IMR-90 (cell line): Measurements from ENCODE around the gene SP3.

ENCODE experiments used
- BHLHE40 ChIP-seq: fragments of 150-350 bp; IDR thresholded peaks from 2 replicates; pipeline ENCODE4 v1.6.1; 2016; ENCODE audit warnings: mild to moderate bottlenecking, low read depth, low read length
- CEBPB ChIP-seq: IDR thresholded peaks from 2 replicates; pipeline ENCODE4 v1.6.1; 2012; ENCODE audit warnings: low read depth, low read length, improper control_type of control experiment
- CHD1 ChIP-seq: IDR thresholded peaks from 2 replicates; pipeline ENCODE4 v1.6.1; 2012; ENCODE audit warnings: low read depth, low read length, improper control_type of control experiment
- CTCF ChIP-seq: conservative IDR thresholded peaks from 2 replicates; pipeline ENCODE4 v1.5.1; 2012; ENCODE audit warnings: mild to moderate bottlenecking, low read depth, low read length, improper control_type of control experiment
- FOS ChIP-seq: fragments of 150-350 bp; IDR thresholded peaks from 2 replicates; pipeline ENCODE4 v1.6.1; 2016; ENCODE audit warnings: low read depth, low read length
- MAFK ChIP-seq: IDR thresholded peaks from 2 replicates; pipeline ENCODE4 v1.6.1; 2012; ENCODE audit warnings: low read depth, low read length, improper control_type of control experiment
- MAZ ChIP-seq: IDR thresholded peaks from 2 replicates; pipeline ENCODE4 v1.6.1; 2012; ENCODE audit warnings: low read depth, mild to moderate bottlenecking, low read length, improper control_type of control experiment, moderate library complexity, borderline replicate concordance
- NFE2L2 ChIP-seq: fragments of 150-350 bp; IDR thresholded peaks from 2 replicates; pipeline ENCODE4 v1.6.1; 2016; ENCODE audit warnings: low read depth, mild to moderate bottlenecking, low read length
- POLR2A ChIP-seq: IDR thresholded peaks from 2 replicates; pipeline ENCODE4 v1.6.1; 2012; ENCODE audit warnings: mild to moderate bottlenecking, low read depth, low read length
- RAD21 ChIP-seq: IDR thresholded peaks from 2 replicates; pipeline ENCODE4 v1.6.1; 2012; ENCODE audit warnings: low read length, improper control_type of control experiment
- RCOR1 ChIP-seq: IDR thresholded peaks from 2 replicates; pipeline ENCODE4 v1.6.1; 2012; ENCODE audit warnings: mild to moderate bottlenecking, low read length, improper control_type of control experiment; ENCODE audit not compliant: insufficient replicate concordance
- RFX5 ChIP-seq: IDR thresholded peaks from 2 replicates; pipeline ENCODE4 v1.8.0; 2012; ENCODE audit warnings: low read depth, mild to moderate bottlenecking, low read length, moderate library complexity
- SMC3 ChIP-seq: fragments of 150-350 bp; IDR thresholded peaks from 2 replicates; pipeline ENCODE4 v1.6.1; 2016; ENCODE audit warnings: low read depth, mild to moderate bottlenecking, antibody characterized with exemption, low read length, moderate library complexity

DNA sequence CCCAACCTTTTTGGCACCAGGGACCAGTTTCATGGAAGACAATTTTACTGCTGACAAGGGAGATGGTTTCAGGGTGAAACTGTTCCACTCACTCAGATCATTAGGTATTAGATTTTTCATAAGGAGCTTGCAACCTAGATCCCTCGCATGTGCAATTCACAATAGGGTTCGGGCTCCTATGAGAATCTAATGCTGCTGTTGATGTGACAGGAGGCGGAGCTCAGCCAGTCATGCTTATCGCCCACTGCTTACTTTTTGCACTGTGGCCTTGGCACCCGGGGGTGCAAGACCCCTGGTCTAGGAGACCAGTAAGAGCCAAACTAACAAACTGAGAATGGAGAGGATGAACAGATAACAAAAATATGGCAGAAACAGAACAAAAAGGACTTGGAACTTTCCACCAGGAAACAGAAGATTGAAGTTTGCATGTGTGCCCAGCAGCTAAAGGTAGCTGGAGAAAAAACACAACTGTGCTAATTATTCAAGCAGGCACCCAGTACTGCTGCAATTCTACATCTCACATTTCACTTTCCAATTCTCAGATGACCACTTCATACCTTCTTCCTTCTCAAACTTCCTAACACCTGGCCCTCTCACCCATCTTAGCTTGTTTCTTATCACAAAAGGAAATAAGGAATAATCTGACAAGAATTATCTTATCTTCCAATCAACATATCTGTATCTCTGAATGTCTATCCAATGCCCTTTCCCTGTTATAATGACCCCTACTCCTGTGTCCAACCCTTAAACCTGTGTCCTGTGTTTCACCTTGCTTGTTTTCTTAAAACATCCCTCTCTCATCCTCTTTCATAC lies 24.8 kb downstream of the SP3 start:
- TF ChIP-seq FOS (no peak), CTCF (no peak), MAFK (no peak), CEBPB (no peak), RAD21 (no peak), NFE2L2 (no peak), POLR2A (no peak), SMC3 (no peak), RFX5 (no peak), CHD1 (no peak), BHLHE40 (no peak), MAZ (no peak), RCOR1 (no peak)
